GM23338 (cell line): Measurements from ENCODE around the gene TCL1A. TPM values are rescaled to one million over a fixed set of nuclear protein-coding genes. Genes with fewer than 3 reads are reported as not detected.

ENCODE experiments used
- ATAC-seq: fragments of 200-7000 bp; cut with Tn5 transposase; 3 replicates; pipeline ENCODE4 v1.9.1; 2020
- DNase-seq: peaks from one replicate; pipeline ENCODE4 v3.0.0-alpha.2; 2015; ENCODE audit warnings: low spot score
- H2AFZ ChIP-seq: fragments of 200-600 bp; sonication (generic); 2 replicates; pipeline ENCODE4 v1.8.0; 2016; ENCODE audit warnings: antibody characterized with exemption, mild to moderate bottlenecking, moderate library complexity
- H3F3A ChIP-seq: fragments of 200-600 bp; sonication (generic); replicated peaks from 2 replicates; pipeline ENCODE4 v1.8.0; 2017; ENCODE audit warnings: antibody characterized with exemption, mixed run types, low read depth
- H3K27ac ChIP-seq: fragments of 200-600 bp; sonication (generic); 2 replicates; pipeline ENCODE4 v1.6.1; 2016; ENCODE audit warnings: low read depth
- H3K27me3 ChIP-seq: fragments of 200-600 bp; sonication (generic); 2 replicates; pipeline ENCODE4 v1.8.0; 2016; ENCODE audit warnings: mild to moderate bottlenecking, mixed run types, moderate library complexity; ENCODE audit not compliant: insufficient read depth
- H3K36me3 ChIP-seq: fragments of 200-600 bp; sonication (generic); 2 replicates; pipeline ENCODE4 v1.8.0; 2016; ENCODE audit warnings: mild to moderate bottlenecking; ENCODE audit not compliant: insufficient read depth
- H3K4me1 ChIP-seq: fragments of 200-600 bp; sonication (generic); 2 replicates; pipeline ENCODE4 v1.8.0; 2016; ENCODE audit warnings: mild to moderate bottlenecking, moderate library complexity; ENCODE audit not compliant: insufficient read depth
- H3K4me2 ChIP-seq: fragments of 200-600 bp; sonication (generic); 2 replicates; pipeline ENCODE4 v1.7.1; 2017; ENCODE audit warnings: mixed run types
- H3K4me3 ChIP-seq: fragments of 200-600 bp; sonication (generic); 2 replicates; pipeline ENCODE4 v1.6.1; 2016; ENCODE audit warnings: mixed run types
- H3K79me2 ChIP-seq: fragments of 200-600 bp; sonication (generic); replicated peaks from 2 replicates; pipeline ENCODE4 v1.8.0; 2017; ENCODE audit warnings: mild to moderate bottlenecking; ENCODE audit not compliant: insufficient read depth
- H3K9me2 ChIP-seq: fragments of 200-600 bp; sonication (generic); 2 replicates; pipeline ENCODE4 v1.8.0; 2017; ENCODE audit not compliant: insufficient read depth
- H4K20me1 ChIP-seq: fragments of 200-600 bp; sonication (generic); replicated peaks from 2 replicates; pipeline ENCODE4 v1.8.0; 2017; ENCODE audit warnings: mild to moderate bottlenecking; ENCODE audit not compliant: insufficient read depth
- H3K27ac Mint-ChIP-seq: 2 replicates; pipeline ENCODE4 v1.8.0; 2020; ENCODE audit warnings: inconsistent platforms, mild to moderate bottlenecking, moderate library complexity, mixed read lengths
- H3K27me3 Mint-ChIP-seq: 3 replicates; pipeline ENCODE4 v1.8.0; 2022; ENCODE audit warnings: low read depth, mild to moderate bottlenecking, moderate library complexity, mixed read lengths, inconsistent platforms; ENCODE audit not compliant: insufficient read depth, poor library complexity
- H3K36me3 Mint-ChIP-seq: 3 replicates; pipeline ENCODE4 v1.8.0; 2021; ENCODE audit warnings: low read depth, mild to moderate bottlenecking, inconsistent platforms, moderate library complexity, mixed read lengths
- H3K4me1 Mint-ChIP-seq: 3 replicates; pipeline ENCODE4 v1.8.0; 2020; ENCODE audit warnings: mild to moderate bottlenecking, inconsistent platforms, mixed read lengths
- H3K4me3 Mint-ChIP-seq: 3 replicates; pipeline ENCODE4 v1.8.0; 2021; ENCODE audit warnings: moderate library complexity, mild to moderate bottlenecking, inconsistent platforms, mixed read lengths
- H3K9me3 Mint-ChIP-seq: 3 replicates; pipeline ENCODE4 v1.8.0; 2020; ENCODE audit warnings: moderate library complexity, mild to moderate bottlenecking, inconsistent platforms, mixed read lengths
- CREB1 ChIP-seq: fragments of 250-450 bp; sonication (Bioruptor Pico); IDR thresholded peaks from 2 replicates; pipeline ENCODE4 v1.5.0; 2020; ENCODE audit warnings: low read depth, mild to moderate bottlenecking, moderate library complexity
- CTCF ChIP-seq, 2 experiments: fragments of 200-600 bp in 1 of 2; sonication (generic) in 1 of 2; conservative IDR thresholded peaks; 2 replicates each; pipeline versions ENCODE4 v1.5.1 to v1.6.1; 2016 to 2017; ENCODE audit warnings: antibody characterized with exemption in 2 of 2, low read depth in 2 of 2, mild to moderate bottlenecking in 2 of 2, moderate library complexity in 1 of 2
- ETS1 ChIP-seq: IDR thresholded peaks from 2 replicates; pipeline ENCODE4 v1.6.1; 2016; ENCODE audit warnings: antibody characterized with exemption
- EZH2 ChIP-seq: fragments of 200-600 bp; sonication (generic); IDR thresholded peaks from one replicate; pipeline ENCODE4 v1.8.0; 2017; ENCODE audit warnings: antibody characterized with exemption, mild to moderate bottlenecking, low read depth; ENCODE audit not compliant: unreplicated experiment
- EZH2phosphoT487 ChIP-seq: fragments of 200-600 bp; sonication (generic); IDR thresholded peaks from one replicate; pipeline ENCODE4 v1.8.1; 2018; ENCODE audit warnings: antibody characterized with exemption; ENCODE audit not compliant: unreplicated experiment
- JUNB ChIP-seq: IDR thresholded peaks from one replicate; pipeline ENCODE4 v1.6.1; 2016; ENCODE audit warnings: antibody characterized with exemption; ENCODE audit not compliant: unreplicated experiment
- NANOG ChIP-seq: IDR thresholded peaks from 2 replicates; pipeline ENCODE4 v1.6.1; 2016; ENCODE audit warnings: antibody characterized with exemption, borderline replicate concordance
- POLR2AphosphoS5 ChIP-seq: IDR thresholded peaks from 2 replicates; pipeline ENCODE4 v1.6.1; 2016; ENCODE audit warnings: antibody characterized with exemption, low read depth
- REST ChIP-seq: IDR thresholded peaks from one replicate; pipeline ENCODE4 v1.6.1; 2018; ENCODE audit warnings: antibody characterized with exemption; ENCODE audit not compliant: unreplicated experiment
- STAT1 ChIP-seq: IDR thresholded peaks from one replicate; pipeline ENCODE4 v1.6.1; 2016; ENCODE audit warnings: antibody characterized with exemption; ENCODE audit not compliant: unreplicated experiment
- ZNF114 ChIP-seq: fragments of 250-450 bp; sonication (Bioruptor Pico); IDR thresholded peaks from 2 replicates; pipeline ENCODE4 v1.5.0; 2020; ENCODE audit warnings: mild to moderate bottlenecking, moderate library complexity
- ZNF331 ChIP-seq: fragments of 250-450 bp; sonication (Bioruptor Pico); IDR thresholded peaks from 2 replicates; pipeline ENCODE4 v1.5.0; 2020; ENCODE audit warnings: low read depth, mild to moderate bottlenecking, moderate library complexity
- ZNF462 ChIP-seq: fragments of 250-450 bp; sonication (Bioruptor Pico); IDR thresholded peaks from 2 replicates; pipeline ENCODE4 v1.5.0; 2020; ENCODE audit warnings: mild to moderate bottlenecking, moderate library complexity
- polyA plus RNA-seq: library from polyadenylated mRNA; unstranded; fragments of >200 nt; fragmentation: Nextera tagmentation; extraction: Ambion mirVana; gene quantifications from 2 replicates; pipeline ENCODE4 v1.2.1, GENCODE V29; 2016
- total RNA-seq: library from RNA; depleted of rRNA; stranded (reverse); fragments of >200 nt; shearing (Covaris generic); gene quantifications from 2 replicates; pipeline ENCODE4 v1.2.3, GENCODE V29; 2014

Gene TCL1A
- total and polyA plus RNA-seq, 2 experiments from 2014 or later = 3.6 to 5.3 TPM

GRCh38 chr14:95689441-95689840 lies 24.5 kb downstream of the TCL1A start:
- Histone ChIP-seq H3K27me3 (no peaks in the 10 kb centered on the region), H3K9me2 (no peaks in the 10 kb centered on the region; the same call in 1 of the 2 replicates), H3K4me3 (no peak overlapping the region), H3F3A (no peaks in the 10 kb centered on the region), H3K4me2 (no peak overlapping the region; the same call in 1 of the 2 replicates), H3K36me3 (no peaks in the 10 kb centered on the region), H4K20me1 (no peaks in the 10 kb centered on the region), H2AFZ (no peak overlapping the region), H3K27ac (peak overlapping the region; percentile 4; the same call in 1 of the 2 replicates), H3K79me2 (no peaks in the 10 kb centered on the region), H3K4me1 (peaks cover 23% of the 10 kb centered on the region)
- Mint-ChIP-seq H3K36me3 (no peaks in the 10 kb centered on the region), H3K27ac (no peak overlapping the region), H3K9me3 (no peaks in the 10 kb centered on the region), H3K4me3 (no peak overlapping the region), H3K4me1 (peaks cover 31% of the 10 kb centered on the region), H3K27me3 (peaks cover 14% of the 10 kb centered on the region)
- no peak for ATAC-seq
- TF ChIP-seq ZNF331 (CRISPR knock-in tag) (no peak), CREB1 (CRISPR knock-in tag) (no peak), ZNF114 (no peak), NANOG (no peak), EZH2 (no peak), REST (no peak), EZH2phosphoT487 (no peak), ZNF462 (CRISPR knock-in tag) (no peak), JUNB (no peak), STAT1 (no peak), CTCF (conservative IDR thresholded peaks at IDR 0.05; ENCODE audit: low read depth in 2 of 2) (no peak), ETS1 (no peak), POLR2AphosphoS5 (no peak)
- no peak for DNase-seq
